Lower leg skin (tissue), 4 donors: ENCODE data around the gene VIPAS39. TPM values are rescaled to one million over a fixed set of nuclear protein-coding genes. Genes with fewer than 3 reads are reported as not detected.

Experiments
- DNase-seq, 2 donors: peaks; one replicate each; pipeline ENCODE4 v3.0.0-alpha.2; 2019; ENCODE audit warnings: low spot score in 2 of 2
- H3K4me3 ChIP-seq: fragments of 200-600 bp; sonication (generic); 2 replicates; pipeline ENCODE4 v1.5.1; 2017; ENCODE audit warnings: mild to moderate bottlenecking, low read depth; ENCODE audit not compliant: poor library complexity, severe bottlenecking
- CTCF ChIP-seq, 3 donors: fragments of 450-650 bp; IDR thresholded peaks; one replicate each; pipeline ENCODE4 v1.5.1; 2016; ENCODE audit warnings: antibody characterized with exemption in 3 of 3, mild to moderate bottlenecking in 3 of 3, moderate library complexity in 2 of 3
- POLR2A ChIP-seq, 2 donors: fragments of 450-650 bp; IDR thresholded peaks; one replicate each; pipeline ENCODE4 v1.6.1; 2016 to 2017; ENCODE audit warnings: antibody characterized with exemption in 2 of 2, mild to moderate bottlenecking in 1 of 2, moderate library complexity in 1 of 2
- WGBS, 2 donors: methylation state at CpG; one replicate each; pipeline ENCODE4 v1.1.5; 2018; 5-methylcytosine and 5-hydroxymethylcytosine counted together
- intact Hi-C: fragments of 100-400 bp; cut with DNase I; formaldehyde crosslinking; loops from one replicate; pipeline ENCODE4 v1.15.0; 2023; ENCODE audit warnings: low total_unique reads
- total RNA-seq, 4 donors: library from RNA; depleted of rRNA; stranded (reverse); fragments of >200 nt; gene quantifications; one replicate each; pipeline ENCODE4 v1.1.0, GENCODE V29; 2016

VIPAS39 gene
- total RNA-seq, 4 donors from 2014 or later: 12.9 to 18.4 (median 15.9) TPM

GRCh38 chr14:77488558-77488957 lies 31.2 kb upstream of the VIPAS39 start:
- WGBS, 2 donors: 82 to 88% methylated on average over 7 of the region's 7 CpGs
- TF ChIP-seq POLR2A (IDR thresholded peaks at IDR 0.05): no peak
- TF ChIP-seq CTCF (IDR thresholded peaks at IDR 0.05): no peak
- intact Hi-C loops: no loop called here
- H3K4me3 ChIP-seq: no peak overlapping the region
- no peak for DNase-seq

- no peak for DNase-seq
- no peak overlapping the region for H3K4me3 ChIP-seq
- intact Hi-C loops: no loop called here
- TF ChIP-seq CTCF (IDR thresholded peaks at IDR 0.05): no peak
- TF ChIP-seq POLR2A (IDR thresholded peaks at IDR 0.05): no peak
- 82 to 91% methylated on average over 7 of the region's 7 CpGs for WGBS, 2 donors
Measured at GRCh38 chr14:77485901-77486678, 28.7 kb upstream of the VIPAS39 start.

- intact Hi-C loops: no loop called here
- no peak for TF ChIP-seq POLR2A (IDR thresholded peaks at IDR 0.05)
- TF ChIP-seq CTCF (IDR thresholded peaks at IDR 0.05): no peak
- no peak for DNase-seq
- 34 to 73% methylated on average over 2 to 3 of the region's 3 CpGs for WGBS, 2 donors
- H3K4me3 ChIP-seq: no peak overlapping the region
Measured at GRCh38 chr14:77485256-77485655, 27.9 kb upstream of the VIPAS39 start.

- TF ChIP-seq POLR2A (IDR thresholded peaks at IDR 0.05): no peak
- no peak for TF ChIP-seq CTCF (IDR thresholded peaks at IDR 0.05)
- DNase-seq: no peak
- no peak overlapping the region for H3K4me3 ChIP-seq
- 72 to 81% methylated on average over 8 of the region's 8 CpGs for WGBS, 2 donors
- intact Hi-C loops: no loop called here
Measured at GRCh38 chr14:77482422-77482821, 25.0 kb upstream of the VIPAS39 start.

- no peak overlapping the region for H3K4me3 ChIP-seq
- DNase-seq: no peak
- intact Hi-C loops: no loop called here
- TF ChIP-seq POLR2A (IDR thresholded peaks at IDR 0.05): no peak
- TF ChIP-seq CTCF (IDR thresholded peaks at IDR 0.05): no peak
- WGBS, 2 donors: 75 to 91% methylated on average over 1 of the region's 1 CpG
Measured at GRCh38 chr14:77478796-77479195, 21.4 kb upstream of the VIPAS39 start.

GRCh38 chr14:77478029-77478428 lies 20.6 kb upstream of the VIPAS39 start:
- DNase-seq: no peak
- intact Hi-C loops: no loop called here
- WGBS, 2 donors: 84 to 90% methylated on average over 5 of the region's 5 CpGs
- TF ChIP-seq CTCF (IDR thresholded peaks at IDR 0.05) (no peak), POLR2A (IDR thresholded peaks at IDR 0.05) (no peak)
- no peak overlapping the region for H3K4me3 ChIP-seq
